Measurements from ENCODE around the gene CEP162.
"Not testable (repeated sequence)": the region's sequence is repeated elsewhere in the genome, so short reads cannot be mapped to it uniquely, and the experiment has no call there.

Gene CEP162

GRCh38 chr6:84177241-84177640 lies 50.2 kb downstream of the CEP162 start:
- H3K4me3 ChIP-seq (ENCODE audit: low read depth, low read length): no peak overlapping the region
- no peak for TF ChIP-seq CTCF (conservative IDR thresholded peaks at IDR 0.05; ENCODE audit: low read depth, low read length)
- no peak for DNase-seq (ENCODE audit: low read depth)

- TF ChIP-seq CTCF (conservative IDR thresholded peaks at IDR 0.05; ENCODE audit: low read depth, low read length): no peak
- DNase-seq (ENCODE audit: low read depth): no peak
Measured at GRCh38 chr6:84172574-84172973, 54.9 kb downstream of the CEP162 start.

GRCh38 chr6:84172080-84172479 lies 55.4 kb downstream of the CEP162 start:
- no peak for TF ChIP-seq CTCF (conservative IDR thresholded peaks at IDR 0.05; ENCODE audit: low read depth, low read length)
- no peak overlapping the region for H3K4me3 ChIP-seq (ENCODE audit: low read depth, low read length)
- DNase-seq (ENCODE audit: low read depth): no peak

More at GRCh38 chr6:84172574-84172973, 54.9 kb downstream of the CEP162 start:
- H3K4me3 ChIP-seq (ENCODE audit: low read depth, low read length): no peak overlapping the region

GRCh38 chr6:84167457-84167856 lies 60.0 kb downstream of the CEP162 start:
- DNase-seq (ENCODE audit: low read depth): no peak
- TF ChIP-seq CTCF (conservative IDR thresholded peaks at IDR 0.05; ENCODE audit: low read depth, low read length): no peak
- no peak overlapping the region for H3K4me3 ChIP-seq (ENCODE audit: low read depth, low read length)

GRCh38 chr6:84166395-84166794 lies 61.0 kb downstream of the CEP162 start:
- no peak overlapping the region for H3K4me3 ChIP-seq (ENCODE audit: low read depth, low read length)
- TF ChIP-seq CTCF (conservative IDR thresholded peaks at IDR 0.05; ENCODE audit: low read depth, low read length): no peak

GRCh38 chr6:84164328-84164727 lies 63.1 kb downstream of the CEP162 start:
- not testable (repeated sequence) for H3K4me3 ChIP-seq (ENCODE audit: low read depth, low read length); DNase-seq (ENCODE audit: low read depth)

More at GRCh38 chr6:84166395-84166794, 61.0 kb downstream of the CEP162 start:
- no peak for DNase-seq (ENCODE audit: low read depth)

GRCh38 chr6:84161190-84161589 lies 66.3 kb downstream of the CEP162 start:
- TF ChIP-seq CTCF (conservative IDR thresholded peaks at IDR 0.05; ENCODE audit: low read depth, low read length): no peak
- DNase-seq (ENCODE audit: low read depth): no peak
- H3K4me3 ChIP-seq (ENCODE audit: low read depth, low read length): no peak overlapping the region

- TF ChIP-seq CTCF (conservative IDR thresholded peaks at IDR 0.05; ENCODE audit: low read depth, low read length): no peak
- H3K4me3 ChIP-seq (ENCODE audit: low read depth, low read length): no peak overlapping the region
- DNase-seq (ENCODE audit: low read depth): no peak
Measured at GRCh38 chr6:84156306-84156705, 71.1 kb downstream of the CEP162 start.
